Smooth muscle cell (in vitro differentiated cells): ENCODE results near the gene TJP3. TPM values are rescaled to one million over a fixed set of nuclear protein-coding genes. Genes with fewer than 3 reads are reported as not detected.

ENCODE experiments used
- DNase-seq: peaks from one replicate; lab custom pipeline; 2025; ENCODE audit not compliant: unreplicated experiment; lab: John Stamatoyannopoulos, UW
- H2AFZ ChIP-seq: fragments of 200-600 bp; sonication (generic); 2 replicates; pipeline ENCODE4 v1.6.0; 2016; ENCODE audit warnings: antibody characterized with exemption, low read depth, mild to moderate bottlenecking
- H3F3A ChIP-seq: fragments of 200-600 bp; sonication (generic); 2 replicates; pipeline ENCODE4 v1.6.0; 2017; ENCODE audit warnings: antibody characterized with exemption, low read depth
- H3K27ac ChIP-seq: fragments of 200-600 bp; sonication (generic); 2 replicates; pipeline ENCODE4 v1.5.1; 2016; ENCODE audit warnings: low read depth, mild to moderate bottlenecking
- H3K27me3 ChIP-seq: fragments of 200-600 bp; sonication (generic); 2 replicates; pipeline ENCODE4 v1.6.1; 2016; ENCODE audit warnings: low read depth, mild to moderate bottlenecking
- H3K36me3 ChIP-seq: fragments of 200-600 bp; sonication (generic); 2 replicates; pipeline ENCODE4 v1.5.1; 2016; ENCODE audit warnings: low read depth
- H3K4me1 ChIP-seq: fragments of 200-600 bp; sonication (generic); 2 replicates; pipeline ENCODE4 v1.5.1; 2016; ENCODE audit warnings: low read depth
- H3K4me2 ChIP-seq: fragments of 200-600 bp; sonication (generic); 2 replicates; pipeline ENCODE4 v1.6.0; 2016; ENCODE audit warnings: mild to moderate bottlenecking
- H3K4me3 ChIP-seq: fragments of 200-600 bp; sonication (generic); 2 replicates; pipeline ENCODE4 v1.5.1; 2016; ENCODE audit warnings: mild to moderate bottlenecking
- H3K79me2 ChIP-seq: fragments of 200-600 bp; sonication (generic); 2 replicates; pipeline ENCODE4 v1.6.0; 2016; ENCODE audit warnings: low read depth, mild to moderate bottlenecking
- H3K9ac ChIP-seq: fragments of 200-600 bp; sonication (generic); 2 replicates; pipeline ENCODE4 v1.6.0; 2016; ENCODE audit warnings: low read depth
- H3K9me3 ChIP-seq: fragments of 200-600 bp; sonication (generic); replicated peaks from 2 replicates; pipeline ENCODE4 v1.5.1; 2016; ENCODE audit warnings: low read depth
- H4K20me1 ChIP-seq: fragments of 200-600 bp; sonication (generic); 2 replicates; pipeline ENCODE4 v1.6.0; 2016; ENCODE audit warnings: low read depth
- WGBS: methylation state at CpG from one replicate; pipeline ENCODE4 v1.1.7; 2016; ENCODE audit warnings: low lambda C conversion rate; 5-methylcytosine and 5-hydroxymethylcytosine counted together
- polyA plus RNA-seq: library from polyadenylated mRNA; unstranded; fragments of >200 nt; fragmentation: Nextera tagmentation; extraction: Ambion mirVana; gene quantifications from 2 replicates; pipeline ENCODE4 v1.2.1, GENCODE V29; 2016
- total RNA-seq: library from RNA; depleted of rRNA; stranded (reverse); fragments of >200 nt; gene quantifications from 2 replicates; pipeline ENCODE4 v1.2.3, GENCODE V29; 2014
- TF ChIP-seq, protein P1 (sequence below): fragments of 200-600 bp; sonication (generic); IDR thresholded peaks from 2 replicates; pipeline ENCODE4 v1.5.1; 2017; ENCODE audit warnings: borderline replicate concordance, mild to moderate bottlenecking, antibody characterized with exemption; ENCODE audit not compliant: insufficient read depth, poor library complexity, severe bottlenecking

Gene TJP3
- total and polyA plus RNA-seq, 2 experiments from 2014 or later, result 1.2 to 6.2 TPM

DNA sequence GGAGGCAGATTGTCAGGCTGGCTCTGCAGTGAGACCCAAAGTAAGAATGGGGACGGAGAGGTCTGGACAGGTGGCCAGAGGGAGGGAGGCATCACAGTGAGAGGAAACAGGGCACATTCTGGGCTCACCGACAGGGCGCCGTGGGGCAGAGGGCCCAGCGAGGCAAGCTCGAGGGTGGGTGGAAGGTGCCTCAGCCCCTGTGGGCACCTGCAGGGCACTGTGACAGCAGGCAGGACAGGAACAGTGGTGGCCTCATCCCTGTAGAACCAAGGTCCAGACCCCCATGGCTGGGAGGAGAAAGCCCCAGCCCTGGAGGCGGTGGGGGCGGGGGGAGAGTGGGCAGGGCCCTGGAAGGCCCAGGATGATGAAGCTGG is 35.6 kb upstream of the TJP3 start:
- TF ChIP-seq, protein P1, sequence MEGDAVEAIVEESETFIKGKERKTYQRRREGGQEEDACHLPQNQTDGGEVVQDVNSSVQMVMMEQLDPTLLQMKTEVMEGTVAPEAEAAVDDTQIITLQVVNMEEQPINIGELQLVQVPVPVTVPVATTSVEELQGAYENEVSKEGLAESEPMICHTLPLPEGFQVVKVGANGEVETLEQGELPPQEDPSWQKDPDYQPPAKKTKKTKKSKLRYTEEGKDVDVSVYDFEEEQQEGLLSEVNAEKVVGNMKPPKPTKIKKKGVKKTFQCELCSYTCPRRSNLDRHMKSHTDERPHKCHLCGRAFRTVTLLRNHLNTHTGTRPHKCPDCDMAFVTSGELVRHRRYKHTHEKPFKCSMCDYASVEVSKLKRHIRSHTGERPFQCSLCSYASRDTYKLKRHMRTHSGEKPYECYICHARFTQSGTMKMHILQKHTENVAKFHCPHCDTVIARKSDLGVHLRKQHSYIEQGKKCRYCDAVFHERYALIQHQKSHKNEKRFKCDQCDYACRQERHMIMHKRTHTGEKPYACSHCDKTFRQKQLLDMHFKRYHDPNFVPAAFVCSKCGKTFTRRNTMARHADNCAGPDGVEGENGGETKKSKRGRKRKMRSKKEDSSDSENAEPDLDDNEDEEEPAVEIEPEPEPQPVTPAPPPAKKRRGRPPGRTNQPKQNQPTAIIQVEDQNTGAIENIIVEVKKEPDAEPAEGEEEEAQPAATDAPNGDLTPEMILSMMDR, result no peak
- H3K9ac ChIP-seq, result no peak overlapping the region

GRCh38 chr19:3672993-3673392 is 35.2 kb upstream of the TJP3 start:
- DNase-seq, result no peak
- Histone ChIP-seq H3K9me3 (no peaks in the 10 kb centered on the region), H3K4me3 (no peak overlapping the region), H3F3A (no peaks in the 10 kb centered on the region), H3K4me2 (no peak overlapping the region), H3K36me3 (no peaks in the 10 kb centered on the region), H3K9ac (no peak overlapping the region), H2AFZ (no peak overlapping the region), H3K27ac (no peak overlapping the region), H4K20me1 (peaks cover 42% of the 10 kb centered on the region), H3K4me1 (peaks cover 15% of the 10 kb centered on the region), H3K27me3 (no peaks in the 10 kb centered on the region), H3K79me2 (peaks cover 36% of the 10 kb centered on the region)
- TF ChIP-seq, protein P1, result no peak
- 93% methylated on average over 8 of the region's 13 CpGs for WGBS

More for the DNA sequence above, 35.6 kb upstream of the TJP3 start:
- Histone ChIP-seq H4K20me1 (peaks cover 46% of the 10 kb centered on the region), H3F3A (no peaks in the 10 kb centered on the region), H3K36me3 (no peaks in the 10 kb centered on the region), H2AFZ (no peak overlapping the region), H3K27ac (peak overlapping the region; percentile 96), H3K79me2 (peaks cover 36% of the 10 kb centered on the region), H3K4me2 (no peak overlapping the region), H3K4me3 (no peak overlapping the region), H3K4me1 (peaks cover 15% of the 10 kb centered on the region), H3K9me3 (no peaks in the 10 kb centered on the region), H3K27me3 (no peaks in the 10 kb centered on the region)
- no peak for DNase-seq
- 96% methylated on average over 8 of the region's 8 CpGs for WGBS

DNA sequence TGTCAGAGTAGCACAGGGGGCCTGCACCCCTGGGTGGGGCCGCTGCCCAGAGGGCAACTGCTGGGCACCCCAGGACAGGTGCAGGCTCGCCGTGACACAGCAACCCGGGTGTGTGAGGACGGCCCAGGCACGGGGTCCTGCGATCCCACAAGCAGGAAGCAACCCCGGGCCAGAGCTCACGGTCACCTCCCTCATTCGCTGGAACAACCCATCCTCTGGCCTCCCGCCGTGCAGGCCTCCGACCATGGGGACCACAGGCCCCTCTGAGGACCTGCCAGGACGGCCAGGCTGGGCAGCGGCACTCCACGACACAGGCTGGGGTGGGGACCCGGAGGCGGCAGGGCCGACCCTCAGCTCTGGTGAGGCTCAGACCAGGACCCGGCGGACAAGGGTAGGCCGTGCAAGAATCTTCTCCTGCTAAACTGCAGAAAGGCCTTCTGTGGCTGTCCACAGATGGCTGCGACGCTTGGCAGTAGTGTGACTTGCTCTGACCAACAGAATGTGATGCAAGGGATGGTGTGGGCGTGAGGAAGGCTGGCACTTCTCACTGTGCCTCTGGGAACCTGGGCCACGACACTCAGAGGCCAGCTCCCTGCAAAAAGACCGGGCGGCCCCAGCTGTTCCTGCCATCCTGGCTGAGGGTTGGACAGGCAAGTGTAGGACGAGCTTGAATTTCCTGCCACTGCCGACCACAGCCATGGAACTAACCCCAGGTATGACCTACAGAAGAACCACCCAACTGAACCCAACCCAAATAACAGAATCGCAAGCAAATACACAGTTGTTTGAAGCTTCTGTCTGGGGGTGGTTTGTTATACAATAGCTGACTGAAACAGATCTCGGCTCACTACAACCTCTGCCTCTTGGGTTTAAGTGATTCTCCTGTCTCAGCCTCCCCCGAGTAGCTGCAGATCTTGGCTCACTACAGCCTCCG is 34.4 kb upstream of the TJP3 start:
- Histone ChIP-seq H3K4me2 (no peak overlapping the region), H3K9me3 (no peaks in the 10 kb centered on the region), H3K4me3 (no peak overlapping the region), H3K36me3 (no peaks in the 10 kb centered on the region), H4K20me1 (peaks cover 42% of the 10 kb centered on the region), H3F3A (no peaks in the 10 kb centered on the region), H3K27ac (no peak overlapping the region), H3K27me3 (no peaks in the 10 kb centered on the region), H3K79me2 (peaks cover 36% of the 10 kb centered on the region), H2AFZ (no peak overlapping the region), H3K4me1 (peaks cover 15% of the 10 kb centered on the region), H3K9ac (no peak overlapping the region)
- DNase-seq, result no peak
- TF ChIP-seq, protein P1, result no peak
- 91% methylated on average over 34 of the region's 34 CpGs for WGBS
